Activated CD4-positive, CD25-positive, alpha-beta regulatory T cell (primary cell): ENCODE measurements around the gene RADIL.

Experiments used
- DNase-seq, 4 experiments: peaks; one replicate each; lab custom pipeline; 2025; lab: John Stamatoyannopoulos, UW

Gene RADIL

DNA sequence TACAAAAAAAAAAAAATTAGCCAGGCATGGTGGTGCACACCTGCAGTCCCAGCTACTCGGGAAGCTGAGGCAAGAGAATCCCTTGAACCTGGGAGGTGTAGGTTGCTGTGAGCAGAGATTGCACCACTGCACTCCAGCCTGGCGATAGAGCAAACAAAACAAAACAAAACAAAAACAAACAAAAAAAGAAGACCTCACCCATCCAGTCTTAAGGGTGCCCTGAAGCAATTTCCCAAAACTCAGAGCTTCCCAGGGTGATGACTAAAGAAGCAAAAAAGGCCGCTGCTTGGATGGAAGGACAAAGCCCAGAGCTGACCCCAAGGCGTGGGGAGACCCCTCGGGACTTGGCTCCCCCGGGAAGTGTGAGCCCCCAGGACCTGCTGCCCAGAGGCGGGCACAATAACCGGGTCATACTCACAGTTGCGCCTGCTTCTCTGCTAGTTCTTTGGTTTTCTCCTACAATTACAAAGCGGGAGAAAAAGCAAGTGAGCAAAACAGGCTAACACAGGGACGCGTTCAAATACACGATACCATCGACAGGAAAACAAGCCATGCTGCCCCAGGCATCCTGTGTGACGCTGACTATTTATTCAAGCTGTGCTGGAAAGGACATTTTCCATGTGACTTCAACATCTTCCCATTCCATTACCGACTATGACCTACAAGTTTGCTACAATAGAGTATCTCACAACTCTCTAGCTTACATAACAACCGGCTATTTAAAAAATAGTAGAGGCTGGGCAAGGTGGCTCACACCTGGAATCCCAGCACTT lies 51.6 kb downstream of the RADIL start:
- DNase-seq, result no peak

DNA sequence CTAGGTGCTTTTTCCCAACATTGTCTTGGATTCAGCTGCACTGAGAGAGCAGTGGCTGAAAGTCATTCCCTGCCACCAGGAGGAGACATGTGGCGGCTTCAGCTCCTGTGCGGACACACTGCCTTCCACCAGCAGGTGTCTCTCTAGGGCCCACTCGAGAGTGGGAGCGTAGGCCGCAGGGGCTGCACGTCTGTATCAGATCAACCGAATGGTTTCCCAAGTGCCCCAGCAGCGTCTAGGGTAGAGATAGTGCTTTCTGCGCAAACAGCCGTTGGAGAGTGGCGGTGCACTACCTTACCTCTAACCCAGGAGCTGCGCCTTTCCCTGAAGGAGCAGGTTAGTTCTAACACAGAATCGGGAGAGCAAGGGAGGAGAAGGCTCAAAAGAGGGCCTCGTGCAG lies 53.3 kb downstream of the RADIL start:
- DNase-seq, result no peak

DNA sequence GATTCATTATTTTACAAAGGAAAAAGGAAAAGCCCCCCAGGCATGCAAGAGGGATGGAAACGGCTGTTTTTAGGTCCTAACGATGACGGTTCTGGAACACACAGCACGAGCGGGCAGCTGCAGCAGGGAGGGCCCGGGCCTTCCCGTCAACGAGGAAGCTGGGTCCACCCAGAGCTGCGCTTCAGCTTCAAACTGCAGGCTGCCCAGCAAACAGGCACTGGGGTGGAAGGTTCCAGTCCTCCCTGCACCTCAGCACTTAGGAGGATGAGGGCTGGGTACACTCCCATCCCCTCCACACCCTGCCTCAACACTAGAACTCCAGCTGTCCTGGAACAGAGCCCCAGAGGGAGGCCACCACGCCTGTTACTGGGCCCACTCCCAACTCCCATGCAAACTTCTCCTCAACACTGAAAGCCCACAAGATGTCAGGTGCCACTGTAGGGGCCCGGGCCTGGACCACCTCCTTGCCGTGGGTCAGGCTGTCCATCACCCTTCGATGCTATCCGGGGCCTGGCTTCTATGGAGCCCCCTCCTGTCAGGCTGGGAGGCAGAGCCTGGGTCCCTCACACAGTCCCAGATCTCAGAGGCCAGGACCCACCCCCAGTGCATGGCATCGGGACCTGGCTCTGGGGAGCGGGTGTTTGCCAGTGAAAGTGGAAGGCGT lies 54.7 kb downstream of the RADIL start:
- no peak for DNase-seq

DNA sequence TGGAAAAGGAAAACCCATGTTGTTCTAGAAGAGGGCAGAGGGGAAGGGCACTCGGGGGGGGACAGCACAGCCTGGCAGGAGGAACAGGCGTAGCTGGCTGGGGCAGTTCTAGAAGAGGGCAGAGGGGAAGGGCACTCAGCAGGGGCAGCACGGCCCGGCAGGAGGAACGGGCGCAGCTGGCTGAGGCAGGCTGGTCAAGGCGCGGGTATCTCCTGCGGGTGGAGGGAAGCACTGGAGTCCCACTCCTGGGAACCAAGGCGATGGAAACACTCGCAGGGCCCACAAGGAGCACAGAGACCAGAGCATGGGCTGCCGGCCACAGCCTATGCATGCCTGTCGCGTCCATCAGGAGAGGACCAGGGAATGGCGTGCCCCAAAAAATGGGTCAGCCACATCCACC lies 58.4 kb downstream of the RADIL start:
- no peak for DNase-seq

DNA sequence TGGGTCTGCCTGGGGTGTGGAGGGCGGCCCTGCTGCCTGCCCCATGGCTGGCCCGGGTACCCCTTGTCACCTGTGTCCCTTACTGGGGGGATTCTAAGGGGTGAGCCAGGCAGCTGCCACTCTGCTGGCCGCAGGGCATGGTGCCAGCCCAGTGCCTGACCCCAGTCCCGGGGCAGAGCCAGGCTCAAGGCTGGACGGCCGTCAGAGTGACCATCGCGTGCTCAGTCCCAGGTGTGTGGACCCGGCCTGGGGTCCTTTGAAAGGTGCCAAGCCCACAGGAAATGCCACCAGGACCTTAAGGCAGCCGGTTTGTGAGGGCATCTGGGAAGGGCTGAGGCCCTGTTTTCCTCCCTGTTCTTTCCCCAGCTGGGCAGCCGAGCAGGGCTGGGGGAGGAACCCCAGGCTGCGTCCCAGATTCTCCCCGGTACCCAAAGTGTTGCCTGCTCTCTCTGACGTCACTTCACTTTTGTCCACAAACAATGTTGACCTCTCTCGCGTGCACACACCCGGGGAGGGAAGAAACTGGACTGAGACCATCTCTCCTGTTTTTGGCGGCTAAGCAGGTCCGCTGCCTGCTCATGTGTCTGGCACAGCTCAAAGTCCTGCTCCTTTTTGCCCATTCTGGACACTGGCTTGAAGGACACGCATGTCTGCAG lies 59.3 kb downstream of the RADIL start:
- no peak for DNase-seq

DNA sequence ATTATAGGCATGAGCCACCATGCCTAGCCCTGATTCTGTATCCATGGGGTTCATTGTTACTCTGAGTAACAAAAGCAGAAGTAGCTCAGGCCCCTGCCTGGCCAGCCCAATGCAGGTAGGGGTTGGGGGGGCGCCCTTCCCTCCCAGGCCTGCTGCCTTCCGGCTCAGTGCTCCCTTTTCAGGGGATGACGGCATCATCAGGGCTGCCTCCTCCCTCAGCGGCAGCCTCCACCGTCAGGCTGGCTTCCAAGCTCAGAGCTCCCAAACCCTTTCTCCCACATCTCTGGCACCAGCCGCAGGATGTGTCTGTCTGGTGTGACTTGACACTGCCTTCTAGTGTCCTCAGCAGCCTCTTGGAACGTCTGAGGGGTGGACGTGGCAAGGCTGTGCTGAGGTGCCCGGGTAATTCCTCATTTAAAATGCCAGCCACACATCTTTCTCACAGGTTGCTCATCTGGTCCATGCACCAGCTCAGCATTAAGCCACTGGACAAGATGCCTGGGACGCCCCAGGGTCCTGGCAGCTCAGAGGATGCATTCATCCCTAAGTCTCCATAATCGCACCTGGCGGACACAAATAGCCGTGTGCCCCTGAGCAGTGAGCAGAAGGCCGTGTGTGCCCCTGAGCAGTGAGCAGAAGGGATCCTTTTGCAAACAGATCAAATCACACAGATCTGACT lies 59.9 kb downstream of the RADIL start:
- DNase-seq, result no peak

DNA sequence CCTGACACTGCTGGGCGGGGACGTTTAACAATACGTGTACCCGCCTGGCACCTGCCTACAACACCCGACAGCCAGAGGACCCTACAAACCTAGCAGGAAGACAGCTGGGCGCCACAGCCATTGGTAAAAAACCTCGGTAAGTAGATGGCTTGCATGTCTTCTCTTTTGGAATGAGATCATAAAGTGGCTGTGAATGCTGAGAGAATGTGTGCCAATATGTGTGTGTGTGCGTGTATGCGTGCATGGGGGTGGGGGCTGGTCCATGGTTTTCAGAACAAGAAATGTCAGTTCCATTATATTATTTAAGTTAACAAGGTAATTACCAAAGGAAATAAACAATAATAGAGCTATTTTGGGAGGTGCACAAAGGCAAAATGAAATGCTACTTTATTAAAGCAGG lies 60.8 kb downstream of the RADIL start:
- DNase-seq, result no peak

DNA sequence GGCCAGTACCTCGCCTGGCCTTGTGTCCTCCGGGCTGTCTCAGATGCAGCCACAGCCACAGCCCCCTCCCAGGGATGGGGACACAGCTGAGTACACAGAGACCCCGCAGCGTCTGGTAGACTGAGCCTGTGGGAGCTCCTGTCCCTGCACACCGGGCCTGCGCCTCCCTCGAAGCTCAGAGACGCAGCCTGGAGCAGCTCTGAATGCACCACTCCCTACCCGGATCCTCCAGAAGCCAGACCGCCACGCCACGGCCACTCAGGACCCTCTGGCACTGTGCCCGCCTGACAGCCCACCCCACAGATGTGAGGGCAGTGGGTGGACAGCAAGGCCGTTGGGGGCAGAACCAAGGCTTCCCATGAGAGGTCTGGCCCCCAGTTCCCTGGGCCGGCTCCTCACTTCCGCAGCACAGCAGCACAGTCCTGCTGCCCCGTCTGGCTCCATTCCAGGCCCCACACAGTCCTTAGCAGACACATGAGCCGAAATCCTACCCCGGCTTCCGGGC lies 62.5 kb downstream of the RADIL start:
- DNase-seq, result no peak

DNA sequence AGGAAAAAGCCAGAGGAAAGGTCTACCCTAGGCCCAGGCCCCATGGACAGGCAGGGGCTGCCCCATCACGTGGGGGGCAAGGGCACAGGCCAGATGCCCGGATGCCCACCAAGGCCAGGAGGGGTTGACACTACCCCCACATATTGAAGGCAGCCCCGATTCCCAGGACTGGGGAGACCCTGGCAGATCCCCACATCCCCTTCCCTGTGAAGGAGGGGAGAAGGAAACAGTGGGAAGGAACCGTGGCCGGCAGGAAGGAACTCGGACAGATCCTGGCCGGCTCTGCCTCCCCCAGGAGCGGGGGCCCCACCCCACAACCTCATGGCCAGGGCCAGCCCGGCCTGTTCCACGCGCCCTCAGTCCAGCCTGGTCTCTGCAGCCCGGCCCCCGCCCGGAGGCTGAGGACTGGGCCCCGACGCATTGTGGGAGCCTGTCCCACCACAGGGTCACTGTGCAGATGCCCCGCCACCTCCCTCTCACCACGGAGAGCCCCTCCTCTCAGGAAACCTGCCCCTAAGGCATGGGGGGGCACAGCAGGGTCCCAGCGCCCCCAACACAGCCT lies 63.0 kb downstream of the RADIL start:
- DNase-seq, result no peak

DNA sequence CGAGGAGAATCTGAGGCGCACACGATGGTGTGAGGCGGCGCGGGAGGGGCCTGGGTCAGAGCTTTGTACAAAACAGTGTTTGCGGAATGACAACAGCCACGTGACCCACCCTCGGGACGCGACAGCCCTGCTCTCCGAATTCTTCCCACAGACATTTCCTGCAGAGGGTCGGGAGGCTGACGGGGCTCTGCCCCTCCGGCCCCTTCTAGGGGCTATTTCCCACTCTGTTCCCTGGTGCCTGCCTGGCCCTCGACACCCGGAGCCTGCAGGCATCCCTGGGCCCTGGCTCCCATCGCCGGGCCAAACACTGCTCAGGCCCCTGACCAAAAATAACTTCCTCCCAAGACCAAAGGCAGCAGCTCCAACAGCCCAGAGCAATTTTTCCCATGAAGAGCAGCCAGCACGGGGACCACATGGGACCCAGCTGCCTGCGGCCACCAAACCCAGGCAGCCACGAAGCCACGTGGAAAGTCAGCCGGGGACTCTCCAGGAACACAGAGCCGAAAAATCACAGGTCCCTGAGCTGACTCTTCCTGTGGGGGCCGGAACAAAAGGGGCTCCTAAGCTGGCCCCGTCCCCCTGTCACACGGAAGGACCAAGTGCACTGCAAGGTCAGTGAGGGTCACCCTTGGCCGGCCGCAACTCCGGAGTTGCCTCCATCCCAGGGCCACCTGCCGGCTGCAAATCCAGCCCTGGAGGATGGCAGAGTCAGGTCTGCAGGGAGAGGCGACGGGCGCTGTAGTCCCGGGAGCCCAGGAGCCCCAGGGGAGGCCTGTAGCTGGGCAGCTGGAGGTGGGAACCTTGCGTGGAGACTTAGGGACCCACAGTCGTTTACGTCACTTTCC lies 63.7 kb downstream of the RADIL start:
- no peak for DNase-seq

DNA sequence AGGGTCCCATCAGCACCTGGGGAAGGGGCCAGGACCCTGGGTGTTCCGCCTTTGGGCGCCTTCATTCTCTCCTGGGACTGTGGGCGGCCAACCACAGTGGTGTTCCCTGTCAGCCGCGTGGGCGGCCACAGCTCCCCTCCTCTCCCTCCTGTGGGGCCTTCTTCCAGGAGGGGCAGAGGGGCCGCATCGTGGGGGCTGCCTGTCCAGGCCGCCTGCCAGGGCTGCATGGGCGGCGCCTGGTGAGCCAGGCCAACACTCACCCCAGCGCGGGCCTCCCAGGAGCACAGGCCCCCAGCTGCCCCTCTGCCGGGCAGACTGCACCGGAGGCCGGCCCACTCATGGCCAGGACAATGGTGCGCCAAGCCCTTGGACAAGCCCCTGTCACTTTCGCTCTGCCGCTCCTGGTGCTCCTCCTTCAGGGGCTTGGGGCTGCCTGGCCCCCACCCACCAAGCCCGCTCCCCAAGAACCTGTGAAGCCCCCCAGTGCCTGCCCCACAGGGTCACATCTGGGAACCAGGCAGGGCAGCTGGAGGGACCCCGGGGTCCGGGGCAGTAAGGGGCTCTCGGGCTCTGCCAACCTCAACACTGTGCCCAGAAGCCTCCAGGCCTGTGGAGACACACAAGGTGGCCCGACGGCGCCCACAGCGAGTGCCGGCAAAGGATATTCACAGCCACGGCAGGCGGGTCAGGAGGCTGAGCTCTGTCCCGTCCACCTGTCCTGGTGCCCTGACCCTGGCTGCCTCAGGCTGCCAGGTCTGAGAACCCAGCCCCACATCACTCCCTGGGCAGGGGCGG lies 65.3 kb downstream of the RADIL start:
- no peak for DNase-seq

DNA sequence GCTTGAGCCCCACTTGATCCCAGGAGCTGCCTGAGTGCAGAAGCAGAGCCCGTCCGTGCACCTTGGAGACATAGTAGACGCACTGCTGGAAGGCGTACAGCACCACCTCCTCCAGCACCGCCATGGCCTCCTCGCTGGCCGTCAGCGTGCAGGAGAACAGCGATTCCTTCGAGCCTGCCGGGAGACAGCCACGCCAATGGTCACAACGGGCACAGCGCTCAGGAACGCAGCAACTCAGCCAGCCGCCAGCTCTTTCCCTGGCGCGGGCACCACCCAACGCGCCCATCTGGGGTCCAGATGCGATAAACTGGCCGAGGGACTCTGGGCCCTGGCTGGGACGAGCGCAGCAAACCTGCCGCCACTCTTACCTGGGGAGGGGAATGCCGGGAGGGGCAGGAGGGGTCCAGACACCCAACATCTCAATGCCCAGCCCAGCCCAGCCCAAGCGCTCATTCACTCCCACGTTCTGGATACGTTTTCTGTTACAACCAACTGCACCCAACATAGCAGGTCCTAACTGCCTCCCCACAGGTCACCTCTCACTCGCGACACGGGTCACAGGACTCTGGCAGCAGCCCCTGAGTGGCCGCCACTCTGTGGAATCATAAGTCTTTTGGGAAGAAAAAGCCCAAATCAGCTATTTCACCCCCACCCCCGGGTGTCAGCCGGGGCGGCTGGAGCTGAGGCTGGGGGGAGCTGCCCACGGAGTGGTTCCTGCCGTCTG lies 66.2 kb downstream of the RADIL start:
- no peak for DNase-seq

DNA sequence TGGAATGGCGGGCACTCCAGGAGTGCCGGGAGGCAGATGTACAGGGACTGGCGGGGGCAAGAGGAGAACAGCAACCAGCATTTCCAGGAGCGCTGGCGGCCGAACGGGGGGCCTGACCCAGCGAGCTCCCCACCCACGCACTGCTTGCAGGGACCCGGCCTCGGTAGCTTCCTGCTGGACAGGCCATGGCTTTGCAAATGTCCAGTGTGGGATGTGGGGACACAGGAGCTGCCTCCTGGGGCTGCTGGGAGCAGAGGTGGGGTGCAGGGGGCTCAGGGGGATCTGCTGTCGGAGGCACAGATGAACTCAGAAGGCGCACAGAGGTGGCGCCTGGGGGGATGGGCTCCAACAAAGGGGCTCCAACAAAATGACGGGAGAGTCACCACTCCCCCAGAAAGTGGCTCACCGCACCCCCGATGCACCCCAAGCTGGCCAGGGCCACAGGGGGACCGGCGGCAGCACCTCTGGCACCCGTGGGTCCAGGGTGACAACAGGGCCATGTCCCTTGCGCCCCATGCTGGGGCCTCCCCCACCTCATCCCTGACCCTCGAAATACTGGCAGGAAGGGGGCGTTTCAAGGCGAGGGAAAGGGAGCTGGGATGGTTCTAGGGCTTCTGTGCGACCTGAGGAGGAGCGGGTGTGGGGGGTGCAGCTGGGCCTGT lies 67.0 kb downstream of the RADIL start:
- DNase-seq, result no peak

DNA sequence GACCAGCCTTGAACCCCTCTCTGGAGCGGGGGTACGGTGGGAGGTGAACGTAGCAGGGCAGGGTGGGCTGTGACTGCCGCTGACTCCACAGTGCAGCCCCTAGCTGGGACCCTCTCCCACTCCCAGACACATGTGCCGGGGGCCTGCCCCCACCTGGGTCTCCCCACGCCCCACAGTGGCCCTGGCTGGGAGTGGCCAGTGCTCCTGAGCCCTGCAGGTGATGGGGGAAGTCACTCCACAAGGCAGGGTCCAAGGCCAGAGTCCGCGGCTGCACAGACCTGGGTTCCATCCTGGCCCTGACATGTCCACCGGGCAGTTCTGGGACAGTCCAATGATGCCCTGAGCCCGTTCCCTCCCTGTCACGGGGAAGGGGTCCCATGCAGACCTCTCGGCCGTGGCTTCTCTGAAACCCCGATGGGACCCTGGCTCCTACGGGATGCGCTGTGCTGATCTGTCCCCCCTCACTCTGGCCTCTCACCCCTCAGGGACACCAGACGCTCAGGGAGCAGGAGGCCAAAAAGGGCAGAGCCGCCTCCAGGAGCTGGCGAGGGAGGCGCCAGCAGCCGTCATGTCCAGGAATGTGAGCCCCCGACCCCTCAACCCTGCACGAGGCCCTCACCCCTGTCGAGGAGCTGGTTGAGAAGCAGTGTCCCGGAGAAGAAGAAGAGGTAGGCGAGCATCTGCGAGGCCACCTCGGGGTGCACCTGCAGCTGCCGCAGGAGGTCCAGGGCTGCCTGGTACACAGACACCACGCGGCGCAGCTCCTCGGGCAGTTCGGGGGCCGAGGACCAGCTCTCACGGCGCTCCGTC lies 67.7 kb downstream of the RADIL start:
- no peak for DNase-seq

DNA sequence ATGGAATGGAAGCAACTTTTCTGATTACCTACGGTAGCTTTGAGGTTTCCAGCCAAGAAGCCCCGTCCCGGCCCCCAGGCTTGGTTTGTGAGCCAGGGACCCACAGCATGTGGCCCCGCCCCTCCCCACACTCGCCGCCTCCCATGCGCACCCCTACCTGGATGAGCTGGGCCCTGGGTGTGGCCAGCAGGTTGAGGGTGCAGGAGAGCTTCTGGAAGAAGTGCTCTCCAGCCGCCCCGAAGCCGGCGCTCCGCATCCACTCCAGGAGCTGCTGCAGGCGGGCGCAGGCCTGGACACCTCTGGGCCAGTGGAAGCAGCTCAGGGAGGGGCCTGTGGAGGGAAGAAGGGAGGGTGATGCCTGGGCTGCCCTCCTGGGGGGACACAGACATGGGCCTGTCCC lies 68.4 kb downstream of the RADIL start:
- no peak for DNase-seq

DNA sequence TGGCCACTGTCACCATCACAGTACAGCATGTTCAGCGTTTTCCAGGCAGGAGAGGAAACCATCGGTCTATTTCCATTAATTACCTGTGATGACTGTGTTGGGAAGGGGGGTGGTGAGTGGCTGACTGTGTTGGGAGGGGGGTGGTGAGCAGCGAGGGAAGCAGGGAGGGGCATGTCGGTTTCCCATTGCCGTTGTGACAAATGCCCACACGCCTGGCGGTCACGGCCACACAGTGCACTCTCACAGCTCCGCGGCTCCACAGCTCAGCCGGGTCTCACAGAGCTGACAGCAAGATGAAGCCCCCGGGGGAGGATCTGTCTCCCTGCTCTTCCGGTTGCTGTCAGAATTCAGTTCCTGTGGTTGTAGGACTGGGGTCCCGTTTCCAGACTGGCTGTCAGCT lies 69.1 kb downstream of the RADIL start:
- no peak for DNase-seq

DNA sequence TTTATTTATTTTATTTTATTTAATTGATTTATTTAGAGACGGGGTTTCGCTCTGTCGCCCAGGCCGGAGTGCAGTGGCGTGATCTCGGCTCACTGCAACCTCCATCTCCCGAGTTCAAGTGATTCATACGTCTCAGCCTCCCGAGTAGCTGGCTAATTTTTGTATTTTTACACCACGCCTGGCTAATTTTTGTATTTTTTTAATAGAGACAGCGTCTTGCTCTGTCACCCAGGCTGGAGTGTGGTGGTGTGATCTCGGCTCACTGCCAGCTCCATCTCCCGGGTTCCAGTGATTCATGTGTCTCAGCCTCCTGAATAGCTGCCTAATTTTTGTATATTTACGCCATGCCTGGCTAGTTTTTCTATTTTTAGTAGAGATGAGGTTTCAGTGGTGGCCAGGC lies 73.8 kb downstream of the RADIL start:
- no peak for DNase-seq

DNA sequence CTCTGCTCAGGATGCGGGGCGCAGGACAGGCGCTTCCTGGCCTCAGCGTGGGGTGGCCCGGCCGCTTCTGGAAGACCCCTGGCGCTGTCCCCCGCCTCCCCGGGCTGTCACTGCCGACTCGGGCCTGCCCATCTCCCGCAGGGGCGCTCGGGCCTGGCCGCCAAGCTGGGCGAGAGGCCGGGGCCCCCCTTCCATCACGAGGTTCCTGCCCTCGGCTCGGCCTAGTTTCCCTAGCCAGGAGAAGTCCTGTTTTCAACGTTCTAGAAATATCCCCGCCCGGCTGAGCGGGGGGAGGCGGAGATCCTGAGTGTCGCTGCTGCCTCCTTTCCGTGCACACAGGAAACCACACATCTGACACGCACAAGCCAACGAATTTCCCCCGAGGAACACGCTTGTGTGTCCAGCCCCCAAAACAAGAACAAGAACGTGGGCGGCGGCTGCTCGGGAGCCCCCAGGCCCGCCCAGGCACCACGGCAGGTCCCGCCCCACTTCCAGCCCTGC lies 74.4 kb downstream of the RADIL start:
- no peak for DNase-seq
